GM12872 (cell line): ENCODE data around the gene BEND2.

Source experiments
- TF ChIP-seq, protein P1 (sequence below): IDR thresholded peaks from 3 replicates; pipeline ENCODE4 v1.5.1; 2011; ENCODE audit warnings: low read depth, mild to moderate bottlenecking, low read length, moderate library complexity; ENCODE audit not compliant: insufficient read depth

Gene BEND2

GRCh38 chrX:18170910-18171309 lies 49.8 kb downstream of the BEND2 start:
- TF ChIP-seq, protein P1, sequence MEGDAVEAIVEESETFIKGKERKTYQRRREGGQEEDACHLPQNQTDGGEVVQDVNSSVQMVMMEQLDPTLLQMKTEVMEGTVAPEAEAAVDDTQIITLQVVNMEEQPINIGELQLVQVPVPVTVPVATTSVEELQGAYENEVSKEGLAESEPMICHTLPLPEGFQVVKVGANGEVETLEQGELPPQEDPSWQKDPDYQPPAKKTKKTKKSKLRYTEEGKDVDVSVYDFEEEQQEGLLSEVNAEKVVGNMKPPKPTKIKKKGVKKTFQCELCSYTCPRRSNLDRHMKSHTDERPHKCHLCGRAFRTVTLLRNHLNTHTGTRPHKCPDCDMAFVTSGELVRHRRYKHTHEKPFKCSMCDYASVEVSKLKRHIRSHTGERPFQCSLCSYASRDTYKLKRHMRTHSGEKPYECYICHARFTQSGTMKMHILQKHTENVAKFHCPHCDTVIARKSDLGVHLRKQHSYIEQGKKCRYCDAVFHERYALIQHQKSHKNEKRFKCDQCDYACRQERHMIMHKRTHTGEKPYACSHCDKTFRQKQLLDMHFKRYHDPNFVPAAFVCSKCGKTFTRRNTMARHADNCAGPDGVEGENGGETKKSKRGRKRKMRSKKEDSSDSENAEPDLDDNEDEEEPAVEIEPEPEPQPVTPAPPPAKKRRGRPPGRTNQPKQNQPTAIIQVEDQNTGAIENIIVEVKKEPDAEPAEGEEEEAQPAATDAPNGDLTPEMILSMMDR = no peak

DNA sequence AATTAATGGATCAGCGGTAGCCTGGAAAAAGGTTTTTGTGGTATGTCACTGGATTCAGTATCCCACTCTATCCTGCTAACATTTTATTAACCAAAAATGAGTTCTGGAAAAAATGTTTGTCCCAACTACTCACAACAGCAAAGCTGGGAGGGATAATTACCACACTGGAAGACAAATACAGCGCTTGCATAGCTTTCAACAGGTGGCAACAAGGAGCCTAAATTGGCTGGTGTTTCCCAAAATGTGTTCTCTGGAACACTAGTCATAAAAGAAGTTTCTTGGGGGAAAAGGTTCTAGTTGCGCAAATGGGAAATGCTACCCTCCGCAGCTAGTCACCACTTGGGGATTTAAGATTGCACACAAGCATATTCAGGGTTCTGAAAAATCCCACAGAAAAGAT lies 54.6 kb downstream of the BEND2 start:
- TF ChIP-seq, protein P1 = no peak

GRCh38 chrX:18160369-18160768 lies 60.3 kb downstream of the BEND2 start:
- TF ChIP-seq, protein P1 = no peak

GRCh38 chrX:18158963-18159362 lies 61.7 kb downstream of the BEND2 start:
- TF ChIP-seq, protein P1 = no peak

GRCh38 chrX:18151649-18152048 lies 69.0 kb downstream of the BEND2 start:
- TF ChIP-seq, protein P1 = no peak

DNA sequence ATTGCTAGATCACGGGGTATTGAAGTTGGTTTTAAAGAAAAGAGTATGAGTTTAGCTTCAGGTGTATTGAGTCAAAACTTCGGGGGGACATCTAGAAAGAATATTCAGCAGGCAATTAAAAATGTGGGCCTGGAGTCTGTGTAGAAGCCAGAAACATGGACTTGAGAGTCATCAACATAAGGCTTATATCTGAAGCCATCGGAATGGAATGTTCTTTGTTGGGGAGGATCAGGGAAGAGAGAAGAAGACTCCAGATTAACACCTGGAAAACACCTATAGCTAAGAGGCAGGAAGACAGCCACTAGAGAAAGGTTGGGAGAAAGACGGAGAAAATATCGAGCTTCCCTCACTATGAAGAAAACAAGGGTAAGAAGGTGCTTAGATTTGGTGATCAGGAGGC lies 69.5 kb downstream of the BEND2 start:
- TF ChIP-seq, protein P1 = no peak

DNA sequence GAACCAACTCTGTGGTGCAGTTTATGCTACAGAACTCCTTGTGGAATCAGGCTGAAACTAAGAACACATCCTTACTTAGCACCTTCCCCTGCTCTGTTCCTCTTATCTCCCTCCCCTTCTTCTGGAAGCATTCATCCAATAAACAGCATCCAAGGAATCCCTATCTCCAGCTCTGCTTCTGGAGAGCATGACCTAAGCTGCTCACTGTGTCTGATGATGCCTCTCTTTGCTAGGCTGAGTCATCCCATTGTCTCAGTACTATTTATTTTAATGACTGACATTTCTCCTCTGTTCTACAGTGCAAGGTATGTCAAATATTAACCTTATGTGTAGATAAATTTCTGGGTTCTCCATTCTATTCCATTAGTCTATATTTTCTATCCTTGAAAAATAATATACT lies 71.2 kb downstream of the BEND2 start:
- TF ChIP-seq, protein P1 = no peak

DNA sequence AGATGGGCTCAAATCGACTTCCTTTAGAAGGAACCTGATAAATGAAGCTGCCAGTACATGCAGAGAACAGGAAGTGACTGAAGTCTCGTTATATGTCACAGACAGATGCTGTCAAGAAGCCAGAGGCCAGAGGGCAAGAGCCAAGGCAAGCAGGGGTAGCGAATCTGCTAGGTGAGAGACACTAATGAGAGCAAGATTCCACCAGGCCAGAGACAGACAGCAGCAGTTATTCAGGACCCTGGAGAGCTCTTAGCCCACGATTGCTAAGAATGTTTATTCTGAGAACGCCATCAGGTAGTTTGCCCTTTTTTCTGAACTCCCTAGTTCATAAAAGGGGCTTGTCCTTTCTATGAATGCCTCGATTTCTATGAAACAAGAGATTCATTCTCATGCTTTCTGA lies 73.7 kb downstream of the BEND2 start:
- TF ChIP-seq, protein P1 = no peak
